DOHH2 (cell line): ENCODE measurements around the gene KLHDC7A.
"Not testable (repeated sequence)": the region's sequence is repeated elsewhere in the genome, so short reads cannot be mapped to it uniquely, and the experiment has no call there.

Source experiments
- H3F3A ChIP-seq: fragments of 200-600 bp; sonication (generic), shearing (Covaris generic); 2 replicates; pipeline ENCODE4 v1.6.0; 2016; ENCODE audit warnings: antibody characterized with exemption, mild to moderate bottlenecking; ENCODE audit not compliant: control insufficient read depth, insufficient read depth
- H3K27ac ChIP-seq: fragments of 200-600 bp; sonication (generic); 2 replicates; pipeline ENCODE4 v1.5.1; 2014; ENCODE audit warnings: low read depth, mild to moderate bottlenecking, low read length, moderate library complexity
- H3K27me3 ChIP-seq: fragments of 200-600 bp; sonication (generic); 2 replicates; pipeline ENCODE4 v1.6.1; 2014; ENCODE audit warnings: mild to moderate bottlenecking, low read length, mixed read lengths; ENCODE audit not compliant: control insufficient read depth
- H3K36me3 ChIP-seq: fragments of 200-600 bp; sonication (generic); 2 replicates; pipeline ENCODE4 v1.6.1; 2014; ENCODE audit warnings: mild to moderate bottlenecking, low read length, moderate library complexity, mixed read lengths; ENCODE audit not compliant: control insufficient read depth
- H3K4me1 ChIP-seq: fragments of 200-600 bp; sonication (generic); 2 replicates; pipeline ENCODE4 v1.6.1; 2014; ENCODE audit warnings: mild to moderate bottlenecking, low read length, mixed read lengths; ENCODE audit not compliant: control insufficient read depth
- H3K4me2 ChIP-seq: fragments of 200-600 bp; sonication (generic); 2 replicates; pipeline ENCODE4 v1.6.0; 2014; ENCODE audit warnings: mild to moderate bottlenecking, low read length, moderate library complexity
- H3K4me3 ChIP-seq: fragments of 200-600 bp; sonication (generic); 2 replicates; pipeline ENCODE4 v1.5.1; 2014; ENCODE audit warnings: mild to moderate bottlenecking, low read length, mixed read lengths
- H3K79me2 ChIP-seq: fragments of 200-600 bp; sonication (generic); 2 replicates; pipeline ENCODE4 v1.6.1; 2014; ENCODE audit warnings: mild to moderate bottlenecking, low read length, mixed read lengths; ENCODE audit not compliant: control insufficient read depth
- H3K9me2 ChIP-seq: fragments of 200-600 bp; sonication (generic); replicated peaks from 2 replicates; pipeline ENCODE4 v1.6.1; 2014; ENCODE audit warnings: mild to moderate bottlenecking, low read length, mixed read lengths; ENCODE audit not compliant: control insufficient read depth
- H3K9me3 ChIP-seq: fragments of 200-600 bp; sonication (generic); 2 replicates; pipeline ENCODE4 v1.6.1; 2014; ENCODE audit warnings: antibody characterized with exemption, low read length, mixed read lengths; ENCODE audit not compliant: control insufficient read depth, insufficient read depth
- H4K20me1 ChIP-seq: fragments of 200-600 bp; sonication (generic); 2 replicates; pipeline ENCODE4 v1.6.0; 2014; ENCODE audit warnings: low read depth, mild to moderate bottlenecking, antibody characterized with exemption, low read length, moderate library complexity; ENCODE audit not compliant: control insufficient read depth, insufficient read depth
- CTCF ChIP-seq: fragments of 200-600 bp; sonication (generic); IDR thresholded peaks from one replicate; pipeline ENCODE4 v1.5.1; 2014; ENCODE audit warnings: antibody characterized with exemption, mild to moderate bottlenecking, low read depth, low read length; ENCODE audit not compliant: poor library complexity, severe bottlenecking
- EZH2phosphoT487 ChIP-seq: fragments of 200-600 bp; sonication (generic); IDR thresholded peaks from 2 replicates; pipeline ENCODE4 v1.6.1; 2017; ENCODE audit warnings: borderline replicate concordance, mild to moderate bottlenecking, antibody characterized with exemption, low read length, moderate library complexity, mixed read lengths

Gene KLHDC7A

GRCh38 chr1:18458133-18459092, 22.3 kb upstream of the KLHDC7A start:
- Histone ChIP-seq H3K27ac (no peak overlapping the region), H4K20me1 (no peaks in the 10 kb centered on the region), H3K4me3 (no peak overlapping the region), H3K36me3 (no peaks in the 10 kb centered on the region), H3K9me3 (no peaks in the 10 kb centered on the region), H3K27me3 (no peaks in the 10 kb centered on the region), H3K4me1 (no peaks in the 10 kb centered on the region), H3F3A (no peaks in the 10 kb centered on the region), H3K9me2 (no peaks in the 10 kb centered on the region), H3K79me2 (no peaks in the 10 kb centered on the region), H3K4me2 (no peak overlapping the region)
- no peak for TF ChIP-seq CTCF
- no peak for TF ChIP-seq EZH2phosphoT487

- Histone ChIP-seq H3K4me3 (no peak overlapping the region), H3K27ac (no peak overlapping the region), H3F3A (no peaks in the 10 kb centered on the region), H3K27me3 (no peaks in the 10 kb centered on the region), H4K20me1 (no peaks in the 10 kb centered on the region), H3K4me2 (no peak overlapping the region), H3K9me2 (no peaks in the 10 kb centered on the region), H3K9me3 (no peaks in the 10 kb centered on the region), H3K4me1 (no peaks in the 10 kb centered on the region), H3K36me3 (no peaks in the 10 kb centered on the region), H3K79me2 (no peaks in the 10 kb centered on the region)
- TF ChIP-seq CTCF (no peak), EZH2phosphoT487 (no peak)
These were observed 19.1 kb upstream of the KLHDC7A start for GRCh38 chr1:18461656-18462055.

GRCh38 chr1:18462517-18462916, 18.2 kb upstream of the KLHDC7A start:
- not testable (repeated sequence) for H3K4me1 ChIP-seq, H3K36me3 ChIP-seq, H3F3A ChIP-seq, H3K9me2 ChIP-seq, H4K20me1 ChIP-seq, H3K79me2 ChIP-seq, H3K27ac ChIP-seq, H3K4me2 ChIP-seq, H3K4me3 ChIP-seq, H3K9me3 ChIP-seq, H3K27me3 ChIP-seq

GRCh38 chr1:18463063-18463462, 17.7 kb upstream of the KLHDC7A start:
- Histone ChIP-seq H3K4me3 (no peak overlapping the region), H3K79me2 (no peaks in the 10 kb centered on the region), H3K4me2 (no peak overlapping the region), H3K9me3 (no peaks in the 10 kb centered on the region), H3K27me3 (no peaks in the 10 kb centered on the region), H4K20me1 (no peaks in the 10 kb centered on the region), H3F3A (no peaks in the 10 kb centered on the region), H3K4me1 (no peaks in the 10 kb centered on the region), H3K27ac (no peak overlapping the region), H3K9me2 (no peaks in the 10 kb centered on the region), H3K36me3 (no peaks in the 10 kb centered on the region)
- TF ChIP-seq CTCF (no peak), EZH2phosphoT487 (no peak)
